H9 (cell line): ENCODE measurements around the gene ERMAP. TPM values are rescaled to one million over a fixed set of nuclear protein-coding genes. Genes with fewer than 3 reads are reported as not detected.

Experiments used
- DNase-seq: peaks from one replicate; pipeline ENCODE4 v3.0.0-alpha.2; 2017
- H2AFZ ChIP-seq: one replicate; pipeline ENCODE4 v1.6.1; 2013; ENCODE audit warnings: mild to moderate bottlenecking, low read length, control low read depth, moderate library complexity
- H2AK5ac ChIP-seq: 2 replicates; pipeline ENCODE4 v1.6.1; 2013; ENCODE audit warnings: low read length, control low read depth, mixed read lengths; ENCODE audit not compliant: insufficient read length
- H2BK120ac ChIP-seq: one replicate; pipeline ENCODE4 v1.6.1; 2013; ENCODE audit warnings: low read depth, mild to moderate bottlenecking, low read length, control low read depth, inconsistent platforms; ENCODE audit not compliant: poor library complexity, severe bottlenecking
- H2BK12ac ChIP-seq: 2 replicates; pipeline ENCODE4 v1.6.1; 2013; ENCODE audit warnings: low read length, control low read depth, mixed read lengths, low read depth; ENCODE audit not compliant: insufficient read length
- H2BK15ac ChIP-seq: 2 replicates; pipeline ENCODE4 v1.6.1; 2013; ENCODE audit warnings: low read depth, low read length, control low read depth
- H2BK20ac ChIP-seq: one replicate; pipeline ENCODE4 v1.6.1; 2013; ENCODE audit warnings: low read depth, mild to moderate bottlenecking, low read length, control low read depth, inconsistent platforms; ENCODE audit not compliant: poor library complexity, severe bottlenecking
- H2BK5ac ChIP-seq: 2 replicates; pipeline ENCODE4 v1.6.1; 2013; ENCODE audit warnings: low read length, control low read depth, mixed read lengths; ENCODE audit not compliant: insufficient read length
- H3K14ac ChIP-seq: 2 replicates; pipeline ENCODE4 v1.6.1; 2013; ENCODE audit warnings: low read length, control low read depth; ENCODE audit not compliant: insufficient read depth
- H3K18ac ChIP-seq: 2 replicates; pipeline ENCODE4 v1.6.1; 2013; ENCODE audit warnings: low read depth, mild to moderate bottlenecking, mixed read lengths, low read length, control low read depth; ENCODE audit not compliant: insufficient read length
- H3K23ac ChIP-seq: 2 replicates; pipeline ENCODE4 v1.6.1; 2013; ENCODE audit warnings: low read length, control low read depth, mixed read lengths, low read depth; ENCODE audit not compliant: insufficient read length
- H3K23me2 ChIP-seq: 2 replicates; pipeline ENCODE4 v1.6.1; 2013; ENCODE audit warnings: low read depth, mild to moderate bottlenecking, mixed read lengths, low read length, control low read depth; ENCODE audit not compliant: insufficient read length, poor library complexity, severe bottlenecking
- H3K27ac ChIP-seq: 2 replicates; pipeline ENCODE4 v1.5.1; 2013; ENCODE audit warnings: low read length, control low read depth, mixed read lengths, low read depth; ENCODE audit not compliant: insufficient read length
- H3K27me3 ChIP-seq: 2 replicates; pipeline ENCODE4 v1.6.1; 2013; ENCODE audit warnings: low read length, control low read depth, inconsistent platforms; ENCODE audit not compliant: insufficient read depth
- H3K4ac ChIP-seq: 2 replicates; pipeline ENCODE4 v1.6.1; 2013; ENCODE audit warnings: low read depth, mild to moderate bottlenecking, control low read depth, inconsistent platforms, low read length, moderate library complexity
- H3K4me1 ChIP-seq: 2 replicates; pipeline ENCODE4 v1.6.1; 2013; ENCODE audit warnings: low read length, control low read depth, inconsistent platforms; ENCODE audit not compliant: insufficient read depth
- H3K4me2 ChIP-seq: 2 replicates; pipeline ENCODE4 v1.6.1; 2013; ENCODE audit warnings: low read length, control low read depth, mixed read lengths; ENCODE audit not compliant: insufficient read length, insufficient read depth
- H3K56ac ChIP-seq: 2 replicates; pipeline ENCODE4 v1.6.1; 2013; ENCODE audit warnings: low read depth, mild to moderate bottlenecking, mixed read lengths, low read length, control low read depth; ENCODE audit not compliant: insufficient read length
- H3K79me1 ChIP-seq: 2 replicates; pipeline ENCODE4 v1.6.1; 2013; ENCODE audit warnings: low read depth, mild to moderate bottlenecking, moderate library complexity, low read length, control low read depth, inconsistent platforms; ENCODE audit not compliant: insufficient read depth, poor library complexity, severe bottlenecking
- H3K79me2 ChIP-seq: 2 replicates; pipeline ENCODE4 v1.6.1; 2013; ENCODE audit warnings: low read length, control low read depth, inconsistent platforms; ENCODE audit not compliant: insufficient read depth
- H3K9ac ChIP-seq: 2 replicates; pipeline ENCODE4 v1.6.1; 2013; ENCODE audit warnings: low read length, control low read depth, mixed read lengths; ENCODE audit not compliant: insufficient read length; ENCODE audit errors: extremely low read depth
- H3K9me3 ChIP-seq: one replicate; pipeline ENCODE4 v1.6.1; 2013; ENCODE audit warnings: low read depth, low read length, inconsistent platforms; ENCODE audit not compliant: control insufficient read depth
- H3T11ph ChIP-seq: one replicate; pipeline ENCODE4 v1.6.1; 2013; ENCODE audit warnings: mild to moderate bottlenecking, low read length, control low read depth, inconsistent platforms
- H4K20me1 ChIP-seq: one replicate; pipeline ENCODE4 v1.6.1; 2013; ENCODE audit not compliant: control insufficient read depth, insufficient read length, insufficient read depth
- H4K5ac ChIP-seq: 2 replicates; pipeline ENCODE4 v1.6.1; 2013; ENCODE audit warnings: low read depth, mild to moderate bottlenecking, mixed read lengths, low read length, control low read depth; ENCODE audit not compliant: insufficient read length
- H4K8ac ChIP-seq: replicated peaks from 2 replicates; pipeline ENCODE4 v1.6.1; 2013; ENCODE audit warnings: low read length, control low read depth, mixed read lengths, low read depth; ENCODE audit not compliant: insufficient read length
- H4K91ac ChIP-seq: 2 replicates; pipeline ENCODE4 v1.6.1; 2013; ENCODE audit warnings: low read depth, mild to moderate bottlenecking, moderate library complexity, mixed read lengths, low read length, control low read depth; ENCODE audit not compliant: insufficient read length
- H3K27ac Mint-ChIP-seq, 3 experiments: 2 replicates in 2 of 3; 3 replicates in 1 of 3; pipeline ENCODE4 v1.8.0; 2020 to 2021; ENCODE audit warnings: mixed read lengths in 3 of 3, mild to moderate bottlenecking in 1 of 3, moderate library complexity in 1 of 3
- H3K27me3 Mint-ChIP-seq: 2 replicates; pipeline ENCODE4 v1.8.0; 2021; ENCODE audit warnings: low read depth, mild to moderate bottlenecking, moderate library complexity, mixed read lengths
- H3K36me3 Mint-ChIP-seq, 3 experiments: 2 replicates in 2 of 3; 3 replicates in 1 of 3; pipeline ENCODE4 v1.8.0; 2020 to 2021; ENCODE audit warnings: low read depth in 3 of 3, mixed read lengths in 3 of 3; ENCODE audit not compliant: insufficient read depth in 1 of 3
- H3K4me1 Mint-ChIP-seq, 2 experiments: 2 replicates each; pipeline ENCODE4 v1.8.0; 2020; ENCODE audit warnings: mixed read lengths in 2 of 2
- H3K4me3 Mint-ChIP-seq, 2 experiments: 2 replicates in 1 of 2; 3 replicates in 1 of 2; pipeline ENCODE4 v1.8.0; 2020 to 2021; ENCODE audit warnings: mild to moderate bottlenecking in 2 of 2, mixed read lengths in 2 of 2, moderate library complexity in 1 of 2
- H3K9me3 Mint-ChIP-seq, 2 experiments: 2 replicates in 1 of 2; 3 replicates in 1 of 2; pipeline ENCODE4 v1.8.0; 2020; ENCODE audit warnings: mild to moderate bottlenecking in 2 of 2, mixed read lengths in 2 of 2, moderate library complexity in 1 of 2
- CTCF ChIP-seq: fragments of 200-600 bp; sonication (generic); conservative IDR thresholded peaks from 3 replicates; pipeline ENCODE4 v1.8.0; 2021; ENCODE audit warnings: antibody characterized with exemption, mild to moderate bottlenecking
- WGBS: extraction: QIAGEN DNeasy Blood & Tissue Kit; methylation state at CpG from one replicate; pipeline ENCODE4 v1.1.7; 2013; ENCODE audit warnings: missing lambda C conversion rate, low lambda C conversion rate, mixed read lengths; ENCODE audit not compliant: insufficient read length; ENCODE audit errors: extremely low coverage; 5-methylcytosine and 5-hydroxymethylcytosine counted together
- total RNA-seq: library from RNA; stranded (reverse); gene quantifications from 2 replicates; pipeline ENCODE4 v1.2.1, GENCODE V29; 2021

The ERMAP gene
- total RNA-seq, 1 experiment from 2014 or later = 4.5 TPM

- WGBS = no CpG with 5 or more reads among the region's 5 CpGs
- no peaks in the 10 kb centered on the region for H3K4me1 Mint-ChIP-seq
Measured at GRCh38 chr1:42891465-42892138, 74.7 kb downstream of the ERMAP start.

More at GRCh38 chr1:42891465-42892138, 74.7 kb downstream of the ERMAP start:
- H3K56ac ChIP-seq = no peak overlapping the region
- H4K91ac ChIP-seq = no peak overlapping the region
- no peak overlapping the region for H4K5ac ChIP-seq
- no peak overlapping the region for H3K18ac ChIP-seq
- H2BK20ac ChIP-seq = no peak overlapping the region
- H2AK5ac ChIP-seq = no peak overlapping the region
- H2BK15ac ChIP-seq = no peak overlapping the region
- no peak overlapping the region for H2BK12ac ChIP-seq
- no peak overlapping the region for H3K23ac ChIP-seq
- no peak overlapping the region for H4K8ac ChIP-seq
- no peak overlapping the region for H3K27ac ChIP-seq
- H3K14ac ChIP-seq = no peak overlapping the region
- no peak overlapping the region for H2AFZ ChIP-seq
- H2BK5ac ChIP-seq = no peak overlapping the region
- H3K36me3 Mint-ChIP-seq = no peaks in the 10 kb centered on the region
- no peaks in the 10 kb centered on the region for H4K20me1 ChIP-seq
- no peaks in the 10 kb centered on the region for H3K27me3 ChIP-seq
- no peaks in the 10 kb centered on the region for H3K9me3 ChIP-seq
- H3K9me3 Mint-ChIP-seq = peaks cover 0 to 2% of the 10 kb centered on the region in 2 experiments; a peak in 3 of 5 replicates
- no peak overlapping the region for H2BK120ac ChIP-seq
- H3K4me3 Mint-ChIP-seq = no peak overlapping the region
- no peak overlapping the region for H3K9ac ChIP-seq
- H3K79me2 ChIP-seq = no peaks in the 10 kb centered on the region
- H3T11ph ChIP-seq = no peak overlapping the region
- DNase-seq = no peak
- H3K4me2 ChIP-seq = no peak overlapping the region
- no peaks in the 10 kb centered on the region for H3K79me1 ChIP-seq
- H3K4me1 ChIP-seq = no peaks in the 10 kb centered on the region
- no peaks in the 10 kb centered on the region for H3K23me2 ChIP-seq
- peaks cover 3% of the 10 kb centered on the region for H3K27me3 Mint-ChIP-seq
- H3K4ac ChIP-seq = no peak overlapping the region
- no peak for TF ChIP-seq CTCF
- H3K27ac Mint-ChIP-seq = no peak overlapping the region

Other genes starting within 250 kb of the ERMAP start
- gene PPIH, start 158.7 kb upstream of the ERMAP start, total RNA-seq = 87.5 and 89.3 TPM in 2 replicates
- gene YBX1, start 134.7 kb upstream of the ERMAP start, total RNA-seq = 1,019 and 1,029 TPM in 2 replicates
- 11.1 and 12.5 TPM in 2 replicates for gene CLDN19, start 76.9 kb upstream of the ERMAP start, total RNA-seq
- 43.3 and 47.1 TPM in 2 replicates for gene P3H1, start 50.1 kb upstream of the ERMAP start, total RNA-seq
- gene C1orf50, start 49.9 kb upstream of the ERMAP start, total RNA-seq = 6.1 and 7.7 TPM in 2 replicates
- gene TMEM269, start 32.1 kb upstream of the ERMAP start, total RNA-seq = 0.17 and 0.44 TPM in 2 replicates
- gene SVBP, start 275 bp downstream of the ERMAP start, total RNA-seq = 37.9 and 41.3 TPM in 2 replicates
- gene ZNF691, start 29.5 kb downstream of the ERMAP start, total RNA-seq = 18.6 and 20.1 TPM in 2 replicates
- 186 and 187 TPM in 2 replicates for gene SLC2A1, start 141.7 kb downstream of the ERMAP start, total RNA-seq